UCSD-AML1 (cell line): ENCODE results near the gene CCDC127.
"Not testable (repeated sequence)": the region's sequence is repeated elsewhere in the genome, so short reads cannot be mapped to it uniquely, and the experiment has no call there.

Experiments
- DNase-seq: peaks from one replicate; lab custom pipeline; 2025; ENCODE audit not compliant: unreplicated experiment; lab: John Stamatoyannopoulos, UW

Gene CCDC127

GRCh38 chr5:234450-234849 lies 16.5 kb upstream of the CCDC127 start:
- DNase-seq: no peak

GRCh38 chr5:233426-233825 lies 15.5 kb upstream of the CCDC127 start:
- DNase-seq: not testable (repeated sequence)

- DNase-seq: no peak
These were observed 13.7 kb upstream of the CCDC127 start for GRCh38 chr5:231661-232060.

- no peak for DNase-seq
These were observed 12.8 kb upstream of the CCDC127 start for GRCh38 chr5:230711-231110.

- no peak for DNase-seq
These were observed 10.9 kb upstream of the CCDC127 start for GRCh38 chr5:228886-229285.

- DNase-seq: not testable (repeated sequence)
These were observed 9.4 kb upstream of the CCDC127 start for GRCh38 chr5:227375-227774.

GRCh38 chr5:225334-225733 lies 7.4 kb upstream of the CCDC127 start:
- no peak for DNase-seq

- no peak for DNase-seq
These were observed 5.8 kb upstream of the CCDC127 start for GRCh38 chr5:223791-224190.

- not testable (repeated sequence) for DNase-seq
These were observed 5.2 kb upstream of the CCDC127 start for GRCh38 chr5:222951-223715.

- DNase-seq: no peak
These were observed 2.0 kb upstream of the CCDC127 start for GRCh38 chr5:219991-220390.

GRCh38 chr5:219460-219863 lies 1.5 kb upstream of the CCDC127 start:
- DNase-seq: no peak

- DNase-seq: peak; percentile 50
These were observed 721 bp upstream of the CCDC127 start for GRCh38 chr5:218457-219291.

- DNase-seq: not testable (repeated sequence)
These were observed 1.9 kb downstream of the CCDC127 start for GRCh38 chr5:216076-216475.

- DNase-seq: not testable (repeated sequence)
These were observed 2.7 kb downstream of the CCDC127 start for GRCh38 chr5:215256-215655.

GRCh38 chr5:213803-214395 lies 4.1 kb downstream of the CCDC127 start:
- no peak for DNase-seq

- no peak for DNase-seq
These were observed 9.4 kb downstream of the CCDC127 start for GRCh38 chr5:208449-209114.

GRCh38 chr5:207599-207998 lies 10.4 kb downstream of the CCDC127 start:
- no peak for DNase-seq

- no peak for DNase-seq
These were observed 10.9 kb downstream of the CCDC127 start for GRCh38 chr5:206927-207536.

GRCh38 chr5:206406-206805 lies 11.5 kb downstream of the CCDC127 start:
- no peak for DNase-seq

GRCh38 chr5:204966-205670 lies 12.8 kb downstream of the CCDC127 start:
- DNase-seq: no peak
